ENCODE data around the gene TMEM190. TPM values are rescaled to one million over a fixed set of nuclear protein-coding genes. Genes with fewer than 3 reads are reported as not detected.

Gene TMEM190
- polyA plus RNA-seq = not detected in 2 replicates

DNA sequence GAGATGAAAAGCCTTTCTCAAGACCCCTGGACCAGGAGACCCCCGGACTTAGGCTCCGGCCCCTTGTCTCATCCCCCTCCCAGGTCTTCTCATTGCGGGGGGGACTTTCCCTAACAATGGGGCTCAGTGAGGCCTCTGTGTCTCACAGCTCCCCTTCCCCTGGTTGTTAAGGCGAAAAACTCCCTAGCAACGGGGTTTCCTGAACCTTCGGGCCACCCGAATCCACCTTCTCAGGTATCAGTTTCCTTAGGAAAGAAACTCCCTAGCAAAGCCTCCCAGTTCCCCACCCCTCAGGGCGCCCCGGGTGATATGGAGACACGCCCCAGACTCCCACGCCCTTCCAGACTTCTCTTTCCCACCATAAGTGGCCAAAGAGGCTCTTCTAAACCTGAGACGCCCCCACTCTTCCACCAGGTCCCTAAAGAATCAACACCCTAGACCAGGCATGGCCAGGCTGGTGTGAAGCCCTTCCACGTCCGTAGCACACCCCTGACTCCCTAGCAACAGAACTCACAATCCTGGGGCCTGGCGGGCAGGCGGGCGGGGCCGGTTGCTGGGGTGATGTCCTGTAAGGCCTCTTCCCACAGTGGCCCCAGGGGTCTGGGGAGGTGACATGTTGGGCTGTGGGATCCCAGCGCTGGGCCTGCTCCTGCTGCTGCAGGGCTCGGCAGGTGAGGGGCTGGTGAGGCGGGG, at the start of gene TMEM190:
TMEM190 (plus strand) TSS at position 586 of the 693 bp plus-strand sequence; CDS start at position 614, 28 bp downstream.

DNA sequence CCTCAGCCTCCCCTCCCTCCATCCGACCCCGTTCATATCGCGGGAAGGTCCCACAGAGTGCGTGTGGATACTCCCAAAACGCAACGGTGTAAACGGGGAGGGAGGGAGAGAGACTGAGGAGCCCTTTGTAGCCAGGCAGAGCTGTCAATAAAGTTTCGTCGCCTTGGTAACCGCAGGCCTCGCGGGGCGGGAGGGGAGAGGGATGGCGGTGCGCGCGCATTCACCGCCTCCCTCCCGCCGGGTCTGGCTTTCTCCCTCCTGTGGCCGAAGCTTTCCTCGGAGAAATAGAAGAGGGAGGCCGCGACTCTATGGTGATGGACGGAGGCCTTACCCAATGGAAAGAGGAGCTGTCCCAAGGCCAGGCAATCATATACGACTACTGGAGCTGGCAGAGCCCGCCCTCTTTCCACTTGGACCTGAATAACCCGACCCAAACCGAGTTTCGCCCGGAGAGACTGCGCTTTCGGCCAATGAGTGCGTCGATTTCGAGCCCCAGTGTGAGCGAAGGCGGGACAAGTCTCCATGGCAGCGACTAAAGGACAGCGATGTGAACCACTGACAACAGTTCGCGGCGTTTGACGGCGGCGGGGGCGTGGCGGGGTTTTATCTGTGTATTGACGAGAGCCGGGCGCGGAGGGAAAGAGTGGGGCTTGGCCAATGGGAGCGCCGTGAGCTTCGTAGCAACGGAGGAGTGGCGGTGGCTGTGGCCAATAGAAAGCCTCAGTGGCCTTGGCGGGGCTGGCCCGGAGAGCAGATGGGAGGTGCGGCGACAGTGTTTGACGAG, 37.3 kb upstream of the TMEM190 start, which contains the start of gene KMT5C:
KMT5C (plus strand) TSS at position 772 of the 784 bp plus-strand sequence. CDS start 2,061 bp downstream, outside the sequence.

DNA sequence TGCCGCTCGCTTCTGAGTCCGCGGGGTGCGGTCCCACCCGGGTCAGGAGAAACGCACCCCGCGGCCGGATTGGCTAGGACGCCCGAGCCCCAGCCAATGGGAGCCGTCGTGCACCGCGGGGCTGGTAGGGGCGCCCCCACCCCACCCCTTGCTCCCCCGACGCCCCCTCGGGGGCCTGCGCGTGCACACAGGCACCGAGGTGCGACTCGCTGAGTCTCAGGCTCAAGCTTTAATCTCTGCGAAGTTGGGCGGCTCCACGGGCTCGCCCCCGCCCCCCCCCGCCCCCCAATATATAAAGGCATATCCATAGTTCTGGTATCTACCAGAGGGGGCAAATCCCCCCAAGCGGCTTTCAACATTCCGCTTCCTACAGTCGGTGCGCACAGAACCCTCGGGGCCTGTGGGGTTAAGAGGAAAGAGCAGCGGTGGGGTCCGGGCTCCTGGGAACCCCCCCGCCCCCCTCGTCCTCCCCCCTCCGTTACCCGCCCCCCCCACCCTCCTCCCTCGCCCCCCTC, 21.9 kb upstream of the TMEM190 start, which contains the start of gene COX6B2:
COX6B2 (minus strand) TSS at position 22 of the 515 bp plus-strand sequence. CDS start 198 bp downstream, outside the sequence.

DNA sequence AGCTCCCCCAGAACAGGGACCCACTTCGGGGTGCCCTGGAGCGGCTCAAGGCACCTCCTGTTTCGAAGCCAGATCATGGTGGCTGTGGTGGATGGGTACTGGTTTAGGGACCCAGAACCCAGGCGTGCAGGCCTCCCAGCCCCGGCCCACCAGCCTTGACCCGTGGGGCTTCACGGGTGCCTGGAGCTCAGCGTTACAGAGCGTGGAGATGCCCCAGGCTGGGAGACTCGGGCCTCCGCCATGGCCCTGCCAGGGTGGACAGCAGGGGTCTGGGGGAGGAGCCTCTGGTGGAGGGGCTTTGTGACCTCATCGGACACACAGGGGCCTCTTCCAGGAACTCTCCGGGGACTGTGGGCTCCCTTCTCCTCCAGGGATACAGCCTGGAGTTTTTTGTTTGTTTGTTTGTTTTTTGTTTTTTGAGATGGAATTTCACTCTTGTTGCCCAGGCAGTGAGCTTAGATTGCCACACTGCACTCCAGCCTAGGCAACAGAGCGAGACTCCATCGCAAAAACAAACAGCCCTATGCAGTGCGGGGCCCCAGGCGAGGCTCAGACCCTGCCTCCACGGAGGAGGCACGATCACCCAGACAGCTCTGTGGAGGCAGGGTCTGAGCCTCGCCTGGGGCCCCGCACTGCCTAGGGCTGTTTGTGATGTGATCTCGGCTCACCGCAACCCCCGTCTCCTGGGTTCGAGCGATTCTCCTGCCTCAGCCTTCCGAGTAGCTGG, 13.5 kb upstream of the TMEM190 start, which contains the start of gene GARIN5B:
GARIN5B (minus strand) TSS at position 271 of the 727 bp plus-strand sequence; CDS start at position 77, 194 bp downstream.

DNA sequence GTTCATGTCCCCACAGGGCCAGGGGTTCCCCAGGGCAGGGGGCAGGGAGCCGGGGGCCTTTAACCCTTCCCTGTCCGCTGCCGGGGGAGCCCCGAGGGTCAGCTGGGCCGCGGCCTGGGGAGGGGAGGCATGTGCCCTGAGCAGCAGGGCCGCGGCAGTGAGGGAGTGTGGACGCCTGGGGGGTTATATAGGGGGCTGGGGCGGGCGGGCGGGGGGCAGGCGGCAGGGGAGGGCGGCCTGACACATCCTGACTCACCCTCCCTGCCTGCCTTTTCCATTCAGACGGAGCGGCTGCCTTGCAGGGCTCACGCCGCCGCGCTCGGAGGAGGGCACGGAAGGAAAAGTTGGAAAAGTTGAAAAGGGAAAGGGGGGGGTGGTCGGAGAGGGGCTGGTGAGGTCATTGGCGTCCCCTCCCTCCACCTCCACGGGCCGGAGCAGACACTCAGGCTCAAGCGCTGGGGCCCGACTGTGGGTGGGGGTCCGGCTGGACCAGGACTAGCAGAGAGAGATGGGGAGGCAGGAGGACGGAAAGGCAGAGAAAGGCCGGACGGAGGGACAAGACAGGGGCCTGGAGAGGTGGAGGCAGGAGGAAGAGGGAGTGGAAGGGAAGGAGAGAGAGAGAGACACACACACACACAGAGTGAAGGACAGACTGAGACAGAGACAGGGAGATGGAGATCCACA, 6.2 kb upstream of the TMEM190 start, which contains the start of gene IL11:
IL11 (minus strand) TSS at position 159 of the 684 bp plus-strand sequence; CDS start at position 6, 153 bp downstream.

DNA sequence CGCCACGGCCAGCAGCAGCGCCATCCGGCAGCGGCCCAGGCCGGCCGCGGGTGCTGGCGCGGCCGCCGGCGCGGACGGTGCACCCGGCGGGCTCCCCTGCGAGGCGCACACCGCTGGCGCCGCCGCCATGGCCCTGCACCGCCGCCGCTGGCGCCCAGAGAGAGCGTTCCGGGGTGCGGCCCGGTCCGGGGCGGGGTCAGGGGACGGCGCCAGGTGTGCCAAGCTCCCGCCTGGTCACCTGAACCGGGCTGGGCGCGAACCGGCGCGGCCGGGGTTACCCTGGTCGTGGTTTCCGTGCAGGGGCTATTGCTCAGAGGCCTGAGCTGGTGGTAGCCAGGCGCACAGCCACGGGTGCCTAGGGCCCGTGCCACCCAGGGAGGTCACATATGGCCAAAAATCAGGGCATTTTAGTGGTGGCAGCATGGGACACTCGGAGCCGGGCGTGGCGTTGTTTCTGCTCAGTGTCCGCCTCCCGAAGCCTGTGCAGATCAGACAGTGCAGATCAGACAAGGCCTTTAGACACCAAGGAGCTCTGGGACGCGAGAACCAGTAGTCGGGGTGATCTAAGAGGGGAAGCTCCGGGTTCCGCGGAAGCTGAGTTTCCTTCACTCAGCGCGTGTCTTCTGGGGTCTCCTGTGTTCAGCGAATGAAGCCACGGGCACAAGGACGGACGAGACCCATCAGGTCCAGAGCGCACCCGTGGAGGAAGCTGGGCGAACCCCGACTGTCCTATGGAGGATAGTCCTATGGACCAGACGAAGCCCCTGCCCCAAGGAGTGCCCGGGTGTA, 7.7 kb downstream of the TMEM190 start, which contains the start of gene TMEM238:
TMEM238 (minus strand) TSS at position 162 of the 789 bp plus-strand sequence; CDS start at position 129, 33 bp downstream.

DNA sequence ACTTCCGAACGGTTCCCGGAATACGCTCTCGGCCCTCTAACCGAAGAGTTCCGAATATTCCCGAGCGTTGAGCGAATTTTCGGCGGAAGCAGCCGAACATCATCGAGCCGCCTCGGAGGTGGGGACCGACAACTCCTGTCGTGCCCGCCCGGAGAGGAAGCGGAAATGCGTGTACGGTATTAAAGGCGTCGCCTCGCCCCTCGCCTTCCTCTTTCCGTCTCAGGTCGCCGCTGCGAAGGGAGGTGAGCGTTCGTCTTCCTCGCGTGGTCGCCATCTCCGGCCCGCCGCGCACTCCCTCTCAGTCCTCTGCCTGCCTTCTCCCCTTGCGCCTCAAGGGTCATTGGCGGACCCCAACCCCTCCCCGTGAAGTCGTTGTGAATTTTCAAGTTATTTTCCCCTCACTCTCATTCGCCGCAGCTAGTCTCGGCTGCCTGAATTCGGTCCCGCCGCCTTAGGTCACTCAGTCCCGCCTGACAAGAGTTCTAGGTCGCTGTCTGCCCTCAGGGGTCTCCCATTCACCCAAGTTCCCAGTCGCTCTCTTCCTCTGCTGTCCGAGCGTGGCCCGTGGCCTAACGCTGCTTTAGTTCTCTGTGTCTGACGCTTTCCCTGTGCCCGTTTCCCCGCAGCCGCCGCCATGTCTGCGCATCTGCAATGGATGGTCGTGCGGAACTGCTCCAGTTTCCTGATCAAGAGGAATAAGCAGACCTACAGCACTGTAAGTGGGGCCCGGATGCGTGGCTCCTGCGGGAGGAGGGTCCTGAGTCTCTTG, 9.3 kb downstream of the TMEM190 start, which contains the start of gene RPL28:
RPL28 (plus strand) TSS at position 209 of the 769 bp plus-strand sequence; CDS start at position 635, 426 bp downstream.

DNA sequence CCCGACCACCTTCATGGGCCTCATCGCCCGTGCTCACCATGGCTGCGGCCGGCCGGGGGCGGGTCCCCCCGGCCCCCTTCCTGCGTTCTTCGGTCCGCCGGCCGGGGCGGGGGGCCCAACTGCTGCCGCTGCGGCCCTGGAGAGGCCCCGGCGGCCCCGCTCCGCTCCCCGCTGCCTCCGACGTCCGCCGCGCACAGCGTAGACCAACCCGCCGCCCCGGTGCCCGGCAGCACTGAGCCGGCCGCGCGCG, 30.8 kb downstream of the TMEM190 start, which contains the start of gene UBE2S:
UBE2S (minus strand) TSS at position 239 of the 250 bp plus-strand sequence; CDS start at position 40, 199 bp downstream.

Other genes starting within 250 kb of the TMEM190 start
- 84.0 and 98.2 TPM in 2 replicates for gene TNNT1, start 227.6 kb upstream of the TMEM190 start, polyA plus RNA-seq
- not detected in 2 replicates for gene TNNI3, start 219.1 kb upstream of the TMEM190 start, polyA plus RNA-seq
- 0.99 TPM in 1 of 2 replicates, not detected in the other for gene DNAAF3, start 210.2 kb upstream of the TMEM190 start, polyA plus RNA-seq
- gene SYT5, start 196.5 kb upstream of the TMEM190 start, polyA plus RNA-seq = 2.6 and 7.5 TPM in 2 replicates
- gene PTPRH, start 167.3 kb upstream of the TMEM190 start, polyA plus RNA-seq = 1.0 TPM in 1 of 2 replicates, not detected in the other
- 0.27 and 1.3 TPM in 2 replicates for gene TMEM86B, start 148.1 kb upstream of the TMEM190 start, polyA plus RNA-seq
- gene PPP6R1, start 117.8 kb upstream of the TMEM190 start, polyA plus RNA-seq = 1.3 and 2.7 TPM in 2 replicates
- gene HSPBP1, start 96.7 kb upstream of the TMEM190 start, polyA plus RNA-seq = 5.9 and 10.4 TPM in 2 replicates
- 0.44 and 2.8 TPM in 2 replicates for gene BRSK1, start 92.8 kb upstream of the TMEM190 start, polyA plus RNA-seq
- not detected in 2 replicates for gene TMEM150B, start 51.5 kb upstream of the TMEM190 start, polyA plus RNA-seq
- 0.77 TPM in 1 of 2 replicates, not detected in the other for gene KMT5C, start 37.0 kb upstream of the TMEM190 start, polyA plus RNA-seq
- not detected in 2 replicates for gene COX6B2, start 22.1 kb upstream of the TMEM190 start, polyA plus RNA-seq
- not detected in 2 replicates for gene GARIN5B, start 13.6 kb upstream of the TMEM190 start, polyA plus RNA-seq
- not detected in 2 replicates for gene IL11, start 6.4 kb upstream of the TMEM190 start, polyA plus RNA-seq
- not detected in 2 replicates for gene TMEM238, start 7.5 kb downstream of the TMEM190 start, polyA plus RNA-seq
- gene RPL28, start 9.1 kb downstream of the TMEM190 start, polyA plus RNA-seq = 339 and 376 TPM in 2 replicates
- 1.3 and 1.6 TPM in 2 replicates for gene UBE2S, start 31.0 kb downstream of the TMEM190 start, polyA plus RNA-seq
- 0.62 TPM in 1 of 2 replicates, not detected in the other for gene SHISA7, start 66.5 kb downstream of the TMEM190 start, polyA plus RNA-seq
- gene ISOC2, start 84.8 kb downstream of the TMEM190 start, polyA plus RNA-seq = 0.93 and 1.2 TPM in 2 replicates
- gene C19orf85, start 87.9 kb downstream of the TMEM190 start, polyA plus RNA-seq = not detected in 2 replicates
- not detected in 2 replicates for gene ZNF628, start 99.8 kb downstream of the TMEM190 start, polyA plus RNA-seq
- gene NAT14, start 108.4 kb downstream of the TMEM190 start, polyA plus RNA-seq = 26.9 and 43.3 TPM in 2 replicates
- gene SSC5D, start 111.6 kb downstream of the TMEM190 start, polyA plus RNA-seq = 0.05 TPM in 1 of 2 replicates, not detected in the other
- gene SBK2, start 160.3 kb downstream of the TMEM190 start, polyA plus RNA-seq = not detected in 2 replicates
- gene SBK3, start 168.7 kb downstream of the TMEM190 start, polyA plus RNA-seq = not detected in 2 replicates
- 0.36 and 0.48 TPM in 2 replicates for gene ZNF579, start 204.0 kb downstream of the TMEM190 start, polyA plus RNA-seq
- 1.7 and 4.2 TPM in 2 replicates for gene FIZ1, start 222.7 kb downstream of the TMEM190 start, polyA plus RNA-seq
- 0.36 TPM in 1 of 2 replicates, not detected in the other for gene ZNF524, start 223.5 kb downstream of the TMEM190 start, polyA plus RNA-seq
- 0.22 TPM in 1 of 2 replicates, not detected in the other for gene ZNF865, start 228.8 kb downstream of the TMEM190 start, polyA plus RNA-seq
- gene ZNF784, start 247.7 kb downstream of the TMEM190 start, polyA plus RNA-seq = 0.16 and 0.27 TPM in 2 replicates